GM19395 (cell line): Measurements from ENCODE around the gene IKZF2.

ENCODE experiments used
- ATAC-seq: cut with Tn5 transposase; IDR thresholded peaks from one replicate; pipeline ENCODE4 v1.9.1; 2021; ENCODE audit warnings: mild to moderate bottlenecking, moderate library complexity; ENCODE audit not compliant: unreplicated experiment

The IKZF2 gene

DNA sequence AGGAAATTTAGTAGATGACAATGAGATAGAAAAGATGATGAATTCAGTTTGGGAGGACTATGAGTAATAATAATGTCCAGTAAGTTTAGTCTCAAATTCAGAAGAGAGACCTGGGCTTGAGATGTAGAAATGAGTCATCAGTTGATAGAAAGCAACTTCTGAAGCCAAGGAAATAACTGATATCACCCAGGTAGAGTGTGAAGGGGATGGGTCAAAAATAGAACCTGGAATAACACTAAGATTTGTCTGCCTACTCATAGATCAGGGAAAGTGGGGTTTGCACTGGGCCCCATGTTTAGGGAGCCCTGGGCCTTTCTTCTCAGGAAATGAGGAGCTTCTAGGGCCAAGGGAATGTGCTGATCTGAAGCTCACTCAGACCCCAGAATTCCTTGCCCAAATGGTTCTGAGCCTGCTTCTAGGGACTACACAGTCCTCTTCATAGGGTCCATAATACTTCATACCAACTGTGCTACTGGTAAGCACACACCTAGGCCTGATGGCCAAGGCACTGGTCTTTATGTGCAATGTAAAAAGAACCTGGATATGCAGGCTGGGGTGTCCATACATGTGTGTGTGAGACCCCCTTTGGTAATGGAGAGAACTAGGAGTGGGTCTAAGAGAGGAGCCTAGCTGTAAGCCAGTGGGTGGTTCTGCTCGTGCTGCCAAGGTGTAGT, 141.2 kb downstream of the IKZF2 start:
- ATAC-seq: peak; percentile 64

- no peak for ATAC-seq
Measured at GRCh38 chr2:213007290-213007838, 144.0 kb downstream of the IKZF2 start.

- ATAC-seq: no peak
Measured at GRCh38 chr2:213004197-213004821, 147.1 kb downstream of the IKZF2 start.

GRCh38 chr2:213002383-213002782, 149.0 kb downstream of the IKZF2 start:
- peak; percentile 43 for ATAC-seq

DNA sequence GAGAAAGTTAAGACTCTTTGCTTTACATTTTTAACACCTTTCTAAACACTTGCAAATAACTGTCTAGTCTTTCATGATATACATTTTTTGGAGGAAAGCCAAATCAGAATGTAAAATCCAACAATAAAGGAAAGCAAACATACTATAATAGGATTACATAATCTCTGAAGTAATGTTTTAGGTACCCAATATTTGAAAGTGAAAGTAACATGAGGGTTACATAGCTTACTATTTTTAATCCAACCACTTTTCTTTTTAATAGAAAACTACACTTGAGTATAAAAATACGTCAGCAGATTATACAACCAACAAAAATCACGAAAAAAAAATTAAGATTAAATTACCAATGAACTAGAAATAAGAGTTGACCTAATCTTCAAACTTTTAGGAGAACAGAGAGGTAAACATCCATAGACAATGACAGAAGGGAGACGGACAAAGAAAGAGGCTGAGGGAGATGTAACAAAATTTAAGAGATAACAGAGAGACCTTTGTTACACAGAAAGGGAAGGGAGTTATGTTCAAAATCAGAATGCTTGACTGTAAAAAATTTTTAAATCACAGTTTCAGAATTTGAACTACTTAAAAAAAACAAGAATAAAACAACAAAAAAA, 150.0 kb downstream of the IKZF2 start:
- ATAC-seq: no peak

- ATAC-seq: no peak
Measured at GRCh38 chr2:212998626-212999359, 152.6 kb downstream of the IKZF2 start.

DNA sequence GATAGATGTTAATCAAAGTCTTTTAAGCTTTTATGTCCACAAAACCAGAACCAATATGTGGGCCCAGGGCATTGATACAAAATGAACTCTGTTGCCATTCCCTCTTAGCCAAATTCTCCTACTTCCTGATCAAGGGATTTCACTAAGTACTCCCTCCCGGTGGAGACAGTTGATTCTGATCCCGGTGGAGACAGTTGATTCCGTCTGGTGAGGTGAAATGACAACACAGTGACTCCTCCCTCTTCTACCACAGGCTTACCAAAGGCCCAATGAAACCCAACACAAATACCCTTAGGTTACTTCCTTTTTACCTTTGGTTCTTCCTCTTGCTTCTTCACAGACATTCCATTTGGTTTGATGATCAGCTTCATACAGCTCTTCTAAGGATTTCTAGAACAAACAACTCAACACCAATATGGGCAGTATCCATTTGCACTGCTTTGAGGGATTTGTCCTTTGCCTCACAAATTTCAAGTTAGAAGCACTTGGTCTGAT, 153.8 kb downstream of the IKZF2 start:
- ATAC-seq: no peak

- ATAC-seq: no peak
Measured at GRCh38 chr2:212995920-212996319, 155.5 kb downstream of the IKZF2 start.

DNA sequence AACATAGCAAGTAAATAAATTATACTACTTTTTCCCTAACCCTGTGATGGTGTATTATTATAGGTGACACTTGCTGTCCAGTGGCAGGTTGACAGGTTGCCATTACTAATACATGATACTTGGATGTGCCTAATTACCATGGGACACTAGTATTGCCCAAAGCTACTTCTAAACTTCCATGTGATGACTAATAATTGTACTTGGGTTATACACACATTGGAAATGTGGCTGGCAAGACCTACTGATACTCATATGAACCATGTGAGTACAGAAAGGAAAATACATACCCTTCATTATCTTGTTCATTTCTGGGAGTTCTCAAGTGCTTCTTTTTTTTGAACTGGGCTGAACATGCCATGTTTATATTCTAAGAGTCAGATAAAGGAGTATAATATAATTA, 156.4 kb downstream of the IKZF2 start:
- ATAC-seq: no peak

DNA sequence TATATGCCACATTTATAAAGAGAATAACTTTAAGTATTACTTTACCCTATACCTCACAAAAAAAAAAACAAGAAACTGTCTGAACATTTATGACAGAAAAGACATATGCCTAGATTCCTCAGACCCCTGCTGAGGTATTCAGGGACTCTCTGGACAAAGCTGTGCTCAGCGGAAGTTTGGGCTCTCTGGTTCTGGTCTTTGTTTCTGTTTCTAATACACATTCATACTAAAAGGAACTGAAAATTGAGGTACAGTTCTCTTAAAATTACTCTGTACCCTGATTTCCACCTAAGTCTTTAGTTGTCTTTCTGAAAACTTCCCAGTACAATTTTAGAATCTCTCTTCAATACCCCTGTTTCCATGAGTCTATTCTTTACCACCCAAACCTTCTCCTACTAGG, 160.3 kb downstream of the IKZF2 start:
- ATAC-seq: no peak

DNA sequence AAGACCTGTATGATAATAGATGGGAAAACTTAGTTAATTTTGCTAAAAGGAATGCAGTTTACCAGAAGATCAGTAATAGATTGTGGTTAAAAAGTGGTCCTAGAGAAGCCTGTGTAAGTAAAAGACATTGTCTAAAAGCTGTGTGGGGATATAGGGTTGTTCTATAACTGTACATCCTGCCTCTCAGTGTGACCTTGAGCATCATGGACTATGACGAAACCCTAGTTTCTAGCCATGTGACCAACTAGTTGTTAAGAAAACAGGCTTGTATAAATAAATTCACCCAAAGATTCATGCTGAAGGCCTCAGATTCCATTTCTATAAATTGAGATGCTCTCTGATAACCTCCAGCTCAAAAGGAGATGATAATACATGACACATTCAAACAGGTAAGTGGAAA, 160.7 kb downstream of the IKZF2 start:
- ATAC-seq: no peak

GRCh38 chr2:212987492-212987891, 163.9 kb downstream of the IKZF2 start:
- ATAC-seq: no peak

- no peak for ATAC-seq
Measured at GRCh38 chr2:212984129-212984528, 167.3 kb downstream of the IKZF2 start.

GRCh38 chr2:212979799-212980198, 171.6 kb downstream of the IKZF2 start:
- ATAC-seq: no peak

- no peak for ATAC-seq
Measured at GRCh38 chr2:212979046-212979612, 172.3 kb downstream of the IKZF2 start.

GRCh38 chr2:212977152-212977551, 174.3 kb downstream of the IKZF2 start:
- no peak for ATAC-seq

DNA sequence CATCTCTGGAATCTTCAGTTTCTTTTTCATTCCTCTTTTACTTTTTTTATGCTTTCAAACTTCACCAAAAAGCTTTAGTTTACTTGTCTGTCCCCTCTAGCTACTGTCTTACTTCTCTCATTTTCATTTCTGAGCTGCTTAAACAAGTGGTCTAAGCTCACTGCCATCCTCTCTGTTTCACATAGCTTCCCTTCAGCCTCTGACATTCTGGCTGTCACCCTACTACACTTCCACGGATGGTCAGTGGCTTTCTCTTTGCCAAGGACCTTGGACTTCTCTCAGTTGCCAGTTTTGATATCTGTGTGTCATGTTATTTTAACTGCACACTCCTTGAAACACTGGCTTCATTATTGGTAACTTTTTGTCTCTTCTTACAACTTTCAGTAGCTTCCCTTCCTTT, 176.1 kb downstream of the IKZF2 start:
- ATAC-seq: no peak

DNA sequence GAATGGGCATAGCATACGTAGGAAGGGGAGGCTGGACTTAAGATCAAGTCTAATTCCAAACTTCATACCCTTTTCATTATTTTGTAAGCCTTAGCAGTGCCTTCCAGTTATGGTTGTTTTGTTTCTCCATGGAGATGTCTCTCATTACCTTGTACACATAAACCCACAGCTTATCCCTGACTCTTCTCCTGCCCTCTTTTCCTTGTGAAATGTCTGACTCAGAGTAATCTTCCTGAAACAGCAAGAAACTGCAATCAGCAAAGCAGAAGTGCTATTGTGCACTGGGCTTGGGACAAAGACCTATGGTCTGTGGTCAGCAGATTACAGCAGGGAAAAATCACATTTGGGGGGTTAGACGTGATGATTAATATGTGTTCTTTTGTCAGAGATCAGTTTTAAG, 176.7 kb downstream of the IKZF2 start:
- no peak for ATAC-seq

- ATAC-seq: no peak
Measured at GRCh38 chr2:212973347-212973746, 178.1 kb downstream of the IKZF2 start.

GRCh38 chr2:212970132-212970531, 181.3 kb downstream of the IKZF2 start:
- ATAC-seq: no peak
